GM23338 (cell line): Measurements from ENCODE around the gene IZUMO4. TPM values are rescaled to one million over a fixed set of nuclear protein-coding genes. Genes with fewer than 3 reads are reported as not detected.

Source experiments
- ATAC-seq: fragments of 200-7000 bp; cut with Tn5 transposase; 3 replicates; pipeline ENCODE4 v1.9.1; 2020
- DNase-seq: peaks from one replicate; pipeline ENCODE4 v3.0.0-alpha.2; 2015; ENCODE audit warnings: low spot score
- H2AFZ ChIP-seq: fragments of 200-600 bp; sonication (generic); 2 replicates; pipeline ENCODE4 v1.8.0; 2016; ENCODE audit warnings: antibody characterized with exemption, mild to moderate bottlenecking, moderate library complexity
- H3F3A ChIP-seq: fragments of 200-600 bp; sonication (generic); replicated peaks from 2 replicates; pipeline ENCODE4 v1.8.0; 2017; ENCODE audit warnings: antibody characterized with exemption, mixed run types, low read depth
- H3K27ac ChIP-seq: fragments of 200-600 bp; sonication (generic); 2 replicates; pipeline ENCODE4 v1.6.1; 2016; ENCODE audit warnings: low read depth
- H3K27me3 ChIP-seq: fragments of 200-600 bp; sonication (generic); 2 replicates; pipeline ENCODE4 v1.8.0; 2016; ENCODE audit warnings: mild to moderate bottlenecking, mixed run types, moderate library complexity; ENCODE audit not compliant: insufficient read depth
- H3K36me3 ChIP-seq: fragments of 200-600 bp; sonication (generic); 2 replicates; pipeline ENCODE4 v1.8.0; 2016; ENCODE audit warnings: mild to moderate bottlenecking; ENCODE audit not compliant: insufficient read depth
- H3K4me1 ChIP-seq: fragments of 200-600 bp; sonication (generic); 2 replicates; pipeline ENCODE4 v1.8.0; 2016; ENCODE audit warnings: mild to moderate bottlenecking, moderate library complexity; ENCODE audit not compliant: insufficient read depth
- H3K4me2 ChIP-seq: fragments of 200-600 bp; sonication (generic); 2 replicates; pipeline ENCODE4 v1.7.1; 2017; ENCODE audit warnings: mixed run types
- H3K4me3 ChIP-seq: fragments of 200-600 bp; sonication (generic); 2 replicates; pipeline ENCODE4 v1.6.1; 2016; ENCODE audit warnings: mixed run types
- H3K79me2 ChIP-seq: fragments of 200-600 bp; sonication (generic); replicated peaks from 2 replicates; pipeline ENCODE4 v1.8.0; 2017; ENCODE audit warnings: mild to moderate bottlenecking; ENCODE audit not compliant: insufficient read depth
- H3K9me2 ChIP-seq: fragments of 200-600 bp; sonication (generic); 2 replicates; pipeline ENCODE4 v1.8.0; 2017; ENCODE audit not compliant: insufficient read depth
- H4K20me1 ChIP-seq: fragments of 200-600 bp; sonication (generic); replicated peaks from 2 replicates; pipeline ENCODE4 v1.8.0; 2017; ENCODE audit warnings: mild to moderate bottlenecking; ENCODE audit not compliant: insufficient read depth
- H3K27ac Mint-ChIP-seq: 2 replicates; pipeline ENCODE4 v1.8.0; 2020; ENCODE audit warnings: inconsistent platforms, mild to moderate bottlenecking, moderate library complexity, mixed read lengths
- H3K27me3 Mint-ChIP-seq: 3 replicates; pipeline ENCODE4 v1.8.0; 2022; ENCODE audit warnings: low read depth, mild to moderate bottlenecking, moderate library complexity, mixed read lengths, inconsistent platforms; ENCODE audit not compliant: insufficient read depth, poor library complexity
- H3K36me3 Mint-ChIP-seq: 3 replicates; pipeline ENCODE4 v1.8.0; 2021; ENCODE audit warnings: low read depth, mild to moderate bottlenecking, inconsistent platforms, moderate library complexity, mixed read lengths
- H3K4me1 Mint-ChIP-seq: 3 replicates; pipeline ENCODE4 v1.8.0; 2020; ENCODE audit warnings: mild to moderate bottlenecking, inconsistent platforms, mixed read lengths
- H3K4me3 Mint-ChIP-seq: 3 replicates; pipeline ENCODE4 v1.8.0; 2021; ENCODE audit warnings: moderate library complexity, mild to moderate bottlenecking, inconsistent platforms, mixed read lengths
- H3K9me3 Mint-ChIP-seq: 3 replicates; pipeline ENCODE4 v1.8.0; 2020; ENCODE audit warnings: moderate library complexity, mild to moderate bottlenecking, inconsistent platforms, mixed read lengths
- CREB1 ChIP-seq: fragments of 250-450 bp; sonication (Bioruptor Pico); IDR thresholded peaks from 2 replicates; pipeline ENCODE4 v1.5.0; 2020; ENCODE audit warnings: low read depth, mild to moderate bottlenecking, moderate library complexity
- ETS1 ChIP-seq: IDR thresholded peaks from 2 replicates; pipeline ENCODE4 v1.6.1; 2016; ENCODE audit warnings: antibody characterized with exemption
- EZH2 ChIP-seq: fragments of 200-600 bp; sonication (generic); IDR thresholded peaks from one replicate; pipeline ENCODE4 v1.8.0; 2017; ENCODE audit warnings: antibody characterized with exemption, mild to moderate bottlenecking, low read depth; ENCODE audit not compliant: unreplicated experiment
- EZH2phosphoT487 ChIP-seq: fragments of 200-600 bp; sonication (generic); IDR thresholded peaks from one replicate; pipeline ENCODE4 v1.8.1; 2018; ENCODE audit warnings: antibody characterized with exemption; ENCODE audit not compliant: unreplicated experiment
- NANOG ChIP-seq: IDR thresholded peaks from 2 replicates; pipeline ENCODE4 v1.6.1; 2016; ENCODE audit warnings: antibody characterized with exemption, borderline replicate concordance
- REST ChIP-seq: IDR thresholded peaks from one replicate; pipeline ENCODE4 v1.6.1; 2018; ENCODE audit warnings: antibody characterized with exemption; ENCODE audit not compliant: unreplicated experiment
- STAT1 ChIP-seq: IDR thresholded peaks from one replicate; pipeline ENCODE4 v1.6.1; 2016; ENCODE audit warnings: antibody characterized with exemption; ENCODE audit not compliant: unreplicated experiment
- ZNF114 ChIP-seq: fragments of 250-450 bp; sonication (Bioruptor Pico); IDR thresholded peaks from 2 replicates; pipeline ENCODE4 v1.5.0; 2020; ENCODE audit warnings: mild to moderate bottlenecking, moderate library complexity
- polyA plus RNA-seq: library from polyadenylated mRNA; unstranded; fragments of >200 nt; fragmentation: Nextera tagmentation; extraction: Ambion mirVana; gene quantifications from 2 replicates; pipeline ENCODE4 v1.2.1, GENCODE V29; 2016
- total RNA-seq: library from RNA; depleted of rRNA; stranded (reverse); fragments of >200 nt; shearing (Covaris generic); gene quantifications from 2 replicates; pipeline ENCODE4 v1.2.3, GENCODE V29; 2014
- TF ChIP-seq, protein P1 (sequence below), 2 experiments: fragments of 200-600 bp in 1 of 2; sonication (generic) in 1 of 2; conservative IDR thresholded peaks; 2 replicates each; pipeline versions ENCODE4 v1.5.1 to v1.6.1; 2016 to 2017; ENCODE audit warnings: antibody characterized with exemption in 2 of 2, low read depth in 2 of 2, mild to moderate bottlenecking in 2 of 2, moderate library complexity in 1 of 2

The IZUMO4 gene
- total and polyA plus RNA-seq, 2 experiments from 2014 or later: 0.57 to 2.2 TPM

DNA sequence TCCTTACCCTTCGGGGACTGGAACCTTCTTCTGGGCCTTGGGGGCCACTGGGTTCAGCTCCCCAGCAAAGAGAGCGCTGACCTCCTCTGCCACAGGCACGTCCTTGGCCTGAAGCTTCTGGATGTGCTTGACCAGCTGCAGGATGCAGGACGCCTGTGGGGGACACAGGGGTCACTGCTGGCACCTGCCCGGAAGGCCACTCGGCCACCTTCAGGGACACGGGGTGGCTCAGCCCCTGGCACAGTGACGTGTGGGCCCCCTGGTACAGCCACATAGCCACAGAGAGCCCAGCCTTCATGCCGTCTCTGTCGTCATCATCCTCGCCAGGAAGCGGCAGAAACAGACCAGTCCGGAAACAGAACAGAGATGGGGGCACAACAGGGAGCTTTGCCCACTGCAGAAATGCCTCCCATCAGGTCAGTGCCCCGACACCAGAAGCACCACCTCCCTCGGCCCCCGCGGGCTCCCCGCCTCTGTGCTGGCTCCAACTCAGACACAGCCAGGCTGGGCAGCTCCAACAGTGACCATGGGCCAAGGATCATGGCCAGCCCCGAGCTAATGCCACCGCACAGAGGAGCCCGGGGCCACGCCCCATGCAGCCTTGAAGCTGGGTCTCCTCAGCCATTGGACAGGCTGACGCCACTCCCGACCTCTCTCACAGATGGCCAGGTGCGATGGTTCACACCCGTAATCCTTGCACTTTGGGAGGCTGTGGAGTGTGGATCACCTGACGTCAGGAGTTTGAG, 20.7 kb downstream of the IZUMO4 start (continued):
- TF ChIP-seq REST: no peak
- no peak for TF ChIP-seq EZH2phosphoT487
- TF ChIP-seq ZNF114 (CRISPR knock-in tag): no peak
- TF ChIP-seq EZH2: no peak

DNA sequence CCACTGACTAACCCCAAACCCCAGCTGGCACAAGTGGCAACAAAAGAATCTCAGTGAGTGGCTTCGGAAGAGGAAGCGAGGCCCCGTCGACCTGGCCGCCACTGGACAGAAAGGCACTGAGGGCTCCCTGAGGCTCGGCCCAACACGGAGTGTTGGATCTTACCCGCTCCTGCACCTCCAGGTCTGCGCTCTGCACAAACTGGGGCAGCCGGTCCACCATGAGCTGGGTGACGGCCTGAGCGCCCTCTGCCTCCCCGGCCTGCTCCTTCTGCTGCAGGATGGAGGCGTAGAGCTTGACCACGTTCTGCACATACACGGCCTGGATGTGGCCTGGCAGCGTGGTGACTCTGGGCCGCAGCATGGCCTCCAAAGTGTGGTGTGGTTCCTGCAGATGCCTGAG, 21.7 kb downstream of the IZUMO4 start:
- Histone ChIP-seq H3K27me3 (no peaks in the 10 kb centered on the region), H3K36me3 (peaks cover 27% of the 10 kb centered on the region; the same call in 1 of the 2 replicates), H3K27ac (no peak overlapping the region), H3K4me2 (no peak overlapping the region), H3K4me3 (no peak overlapping the region), H3K4me1 (no peaks in the 10 kb centered on the region), H2AFZ (no peak overlapping the region), H3K9me2 (no peaks in the 10 kb centered on the region), H3F3A (no peaks in the 10 kb centered on the region), H3K79me2 (no peaks in the 10 kb centered on the region), H4K20me1 (peaks cover 19% of the 10 kb centered on the region)
- peaks cover 7% of the 10 kb centered on the region for H3K27me3 Mint-ChIP-seq
- H3K36me3 Mint-ChIP-seq: peaks cover 84% of the 10 kb centered on the region
- no peaks in the 10 kb centered on the region for H3K9me3 Mint-ChIP-seq
- H3K27ac Mint-ChIP-seq: no peak overlapping the region
- no peak overlapping the region for H3K4me3 Mint-ChIP-seq
- no peak for DNase-seq
- no peaks in the 10 kb centered on the region; the same call in 2 of the 3 replicates for H3K4me1 Mint-ChIP-seq
- no peak for ATAC-seq
- TF ChIP-seq, protein P1, sequence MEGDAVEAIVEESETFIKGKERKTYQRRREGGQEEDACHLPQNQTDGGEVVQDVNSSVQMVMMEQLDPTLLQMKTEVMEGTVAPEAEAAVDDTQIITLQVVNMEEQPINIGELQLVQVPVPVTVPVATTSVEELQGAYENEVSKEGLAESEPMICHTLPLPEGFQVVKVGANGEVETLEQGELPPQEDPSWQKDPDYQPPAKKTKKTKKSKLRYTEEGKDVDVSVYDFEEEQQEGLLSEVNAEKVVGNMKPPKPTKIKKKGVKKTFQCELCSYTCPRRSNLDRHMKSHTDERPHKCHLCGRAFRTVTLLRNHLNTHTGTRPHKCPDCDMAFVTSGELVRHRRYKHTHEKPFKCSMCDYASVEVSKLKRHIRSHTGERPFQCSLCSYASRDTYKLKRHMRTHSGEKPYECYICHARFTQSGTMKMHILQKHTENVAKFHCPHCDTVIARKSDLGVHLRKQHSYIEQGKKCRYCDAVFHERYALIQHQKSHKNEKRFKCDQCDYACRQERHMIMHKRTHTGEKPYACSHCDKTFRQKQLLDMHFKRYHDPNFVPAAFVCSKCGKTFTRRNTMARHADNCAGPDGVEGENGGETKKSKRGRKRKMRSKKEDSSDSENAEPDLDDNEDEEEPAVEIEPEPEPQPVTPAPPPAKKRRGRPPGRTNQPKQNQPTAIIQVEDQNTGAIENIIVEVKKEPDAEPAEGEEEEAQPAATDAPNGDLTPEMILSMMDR (conservative IDR thresholded peaks at IDR 0.05; ENCODE audit: low read depth in 2 of 2): no peak
- no peak for TF ChIP-seq ETS1
- no peak for TF ChIP-seq NANOG
- TF ChIP-seq CREB1 (CRISPR knock-in tag): no peak
- no peak for TF ChIP-seq STAT1
- TF ChIP-seq REST: no peak
- TF ChIP-seq EZH2: no peak
